Memory B cell (primary cell): Measurements from ENCODE around the gene FGF14.
"Not testable (repeated sequence)": the region's sequence is repeated elsewhere in the genome, so short reads cannot be mapped to it uniquely, and the experiment has no call there.

ENCODE experiments used
- ATAC-seq: fragments of 150-1000 bp; cut with Tn5 transposase; 2 replicates; pipeline ENCODE4 v1.10.0; 2021; ENCODE audit warnings: low read depth, mild to moderate bottlenecking, moderate library complexity
- DNase-seq, 2 donors: peaks; one replicate each; pipeline ENCODE4 v3.0.0; 2022; ENCODE audit warnings: low spot score in 2 of 2
- H3K27ac Mint-ChIP-seq: one replicate; pipeline ENCODE4 v1.8.0; 2022; ENCODE audit warnings: mild to moderate bottlenecking, moderate library complexity, mixed read lengths
- H3K27me3 Mint-ChIP-seq: one replicate; pipeline ENCODE4 v1.8.0; 2022; ENCODE audit warnings: mixed read lengths
- H3K36me3 Mint-ChIP-seq: one replicate; pipeline ENCODE4 v1.8.0; 2022; ENCODE audit warnings: mild to moderate bottlenecking, mixed read lengths
- H3K4me1 Mint-ChIP-seq: one replicate; pipeline ENCODE4 v1.8.0; 2022; ENCODE audit warnings: mixed read lengths
- H3K4me3 Mint-ChIP-seq: one replicate; pipeline ENCODE4 v1.8.0; 2022; ENCODE audit warnings: mild to moderate bottlenecking, moderate library complexity, mixed read lengths
- H3K9me3 Mint-ChIP-seq: one replicate; pipeline ENCODE4 v1.8.0; 2022; ENCODE audit warnings: mixed read lengths

FGF14 gene

DNA sequence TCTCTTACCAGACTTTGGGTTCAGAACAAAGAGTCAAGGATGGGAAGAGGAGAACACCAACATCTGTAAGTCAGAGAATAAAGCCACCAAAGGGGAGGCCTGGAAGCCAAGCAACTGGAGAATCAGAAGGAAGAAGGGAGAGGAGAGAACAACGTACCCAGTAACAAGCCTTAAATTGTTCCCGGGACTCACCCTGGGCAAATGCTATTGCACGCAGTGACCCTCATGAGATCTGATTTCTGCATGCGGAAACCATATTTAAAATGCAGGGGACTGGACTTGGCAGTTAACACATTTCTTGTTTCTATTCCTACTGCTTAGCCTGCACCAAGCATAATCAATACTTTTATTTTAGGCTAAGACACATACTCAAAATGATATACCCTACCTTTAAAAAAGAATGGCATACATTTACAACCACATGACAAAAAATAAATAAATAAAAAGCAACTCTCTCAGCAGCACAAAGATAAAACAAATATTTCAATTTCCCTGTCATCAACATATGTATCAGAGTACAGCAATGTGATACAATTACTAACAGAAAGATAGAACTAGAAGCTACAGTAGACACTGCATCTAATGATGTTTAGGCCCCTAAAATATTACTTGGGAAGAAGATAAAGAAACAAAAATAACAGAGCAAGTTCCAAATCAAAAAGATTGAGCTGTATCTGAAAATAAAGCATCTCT is 534.8 kb downstream of the FGF14 start:
- H3K9me3 Mint-ChIP-seq: no peaks in the 10 kb centered on the region
- H3K36me3 Mint-ChIP-seq: no peaks in the 10 kb centered on the region
- H3K4me3 Mint-ChIP-seq: no peak overlapping the region
- no peak overlapping the region for H3K27ac Mint-ChIP-seq
- ATAC-seq (no peak), DNase-seq (no peak)
- peaks cover 5% of the 10 kb centered on the region for H3K4me1 Mint-ChIP-seq
- no peaks in the 10 kb centered on the region for H3K27me3 Mint-ChIP-seq

DNA sequence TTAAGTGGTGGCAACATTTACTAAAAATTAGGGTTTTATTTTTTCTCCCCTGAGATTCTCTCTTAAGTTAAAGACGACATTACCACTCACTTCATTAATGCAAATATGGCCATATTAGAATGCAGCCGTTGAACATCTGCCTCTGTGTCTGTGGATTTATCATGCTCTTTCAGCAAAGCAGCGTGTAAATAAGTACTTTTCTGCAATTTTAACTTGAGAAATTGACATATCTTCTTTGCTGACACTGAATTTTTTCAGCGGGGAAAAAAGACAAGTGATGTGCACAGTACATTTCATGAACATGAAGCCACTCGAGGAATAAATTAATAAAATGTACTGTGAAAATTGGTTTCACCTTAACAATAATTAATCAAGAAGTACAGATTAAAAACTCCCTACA is 543.0 kb downstream of the FGF14 start:
- ATAC-seq (no peak), DNase-seq (no peak)
- H3K27me3 Mint-ChIP-seq: no peaks in the 10 kb centered on the region
- H3K9me3 Mint-ChIP-seq: no peaks in the 10 kb centered on the region
- H3K4me3 Mint-ChIP-seq: no peak overlapping the region
- H3K4me1 Mint-ChIP-seq: no peaks in the 10 kb centered on the region
- no peak overlapping the region for H3K27ac Mint-ChIP-seq
- H3K36me3 Mint-ChIP-seq: no peaks in the 10 kb centered on the region

DNA sequence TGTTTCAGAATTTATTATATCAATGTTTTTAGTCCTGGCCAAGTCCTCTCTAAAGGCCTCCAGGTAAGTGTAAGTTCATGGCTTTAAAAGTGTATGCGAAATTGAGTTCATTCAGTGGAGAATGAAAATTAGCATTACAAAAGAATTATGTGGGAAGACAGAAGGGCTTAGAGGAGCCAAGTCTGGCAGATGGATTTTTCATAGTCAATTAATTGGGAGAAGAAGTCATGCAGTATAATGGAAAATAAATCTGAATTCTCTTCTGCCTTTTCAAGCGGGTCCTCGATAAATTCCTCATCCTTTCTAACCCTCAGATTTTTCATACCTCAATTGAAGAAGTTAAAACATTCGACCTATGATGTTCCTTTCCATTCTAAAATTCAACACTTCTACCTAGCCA is 555.1 kb downstream of the FGF14 start:
- Mint-ChIP-seq H3K27ac (no peak overlapping the region), H3K4me3 (no peak overlapping the region), H3K27me3 (no peaks in the 10 kb centered on the region), H3K4me1 (no peaks in the 10 kb centered on the region), H3K9me3 (no peaks in the 10 kb centered on the region), H3K36me3 (no peaks in the 10 kb centered on the region)
- ATAC-seq (no peak), DNase-seq (no peak)

DNA sequence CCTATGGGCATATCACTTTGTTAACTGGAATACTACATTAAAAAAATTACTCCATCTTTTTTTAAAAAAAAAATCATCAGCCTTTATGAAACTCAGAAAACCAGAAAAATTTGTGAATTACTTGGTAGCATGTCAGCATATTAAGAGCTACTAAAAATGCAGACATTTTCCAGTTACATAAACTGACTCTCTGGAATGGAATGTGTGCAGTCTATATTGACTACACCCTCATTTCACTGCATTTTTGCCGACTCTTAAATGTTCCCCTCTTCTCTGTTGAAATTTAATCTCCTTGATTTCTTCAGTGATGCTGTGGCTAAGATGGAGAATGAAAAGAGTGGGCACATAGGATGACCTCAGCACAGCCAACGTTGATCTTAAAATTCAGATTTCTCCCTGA is 555.6 kb downstream of the FGF14 start:
- ATAC-seq: no peak
- no peaks in the 10 kb centered on the region for H3K4me1 Mint-ChIP-seq
- DNase-seq: no peak
- H3K4me3 Mint-ChIP-seq: no peak overlapping the region
- H3K9me3 Mint-ChIP-seq: no peaks in the 10 kb centered on the region
- H3K27ac Mint-ChIP-seq: no peak overlapping the region
- H3K27me3 Mint-ChIP-seq: no peaks in the 10 kb centered on the region
- no peaks in the 10 kb centered on the region for H3K36me3 Mint-ChIP-seq

DNA sequence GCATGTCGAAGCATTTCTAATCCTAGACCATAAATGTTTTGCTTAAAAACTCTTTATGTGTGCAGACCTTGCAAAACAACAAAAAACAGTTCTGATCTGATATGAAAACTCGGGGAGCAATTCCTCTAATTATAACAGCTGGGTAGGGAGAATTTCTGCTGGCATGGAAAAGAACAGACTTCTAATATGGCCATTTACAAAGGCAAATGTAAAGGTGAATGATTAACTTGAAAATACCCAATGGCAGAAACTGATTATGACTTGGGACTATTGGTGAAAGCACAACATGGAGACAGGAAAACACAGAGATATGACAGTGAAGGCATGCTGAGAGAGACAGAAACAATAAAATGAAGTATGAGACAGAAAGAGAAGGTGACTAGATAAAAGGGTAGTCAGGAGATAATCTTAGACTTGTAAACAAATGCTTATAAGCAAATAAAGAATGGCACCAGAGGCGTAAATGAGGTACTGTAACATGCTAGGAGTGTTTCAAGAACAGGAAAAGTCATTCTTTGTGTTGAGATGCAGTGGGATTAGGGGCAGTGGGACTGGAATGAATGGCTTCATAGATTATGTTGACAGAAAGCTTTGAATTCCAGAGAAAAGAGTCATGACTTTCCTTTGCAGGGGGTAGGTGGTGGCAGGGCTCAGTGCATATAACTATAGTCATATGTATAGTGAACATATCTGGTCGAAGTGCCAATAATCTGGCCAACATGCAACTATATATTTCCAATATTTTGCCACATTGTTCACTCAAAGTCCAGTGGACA is 556.4 kb downstream of the FGF14 start:
- Mint-ChIP-seq H3K4me1 (no peaks in the 10 kb centered on the region), H3K9me3 (no peaks in the 10 kb centered on the region), H3K27ac (no peak overlapping the region), H3K4me3 (no peak overlapping the region), H3K36me3 (no peaks in the 10 kb centered on the region), H3K27me3 (no peaks in the 10 kb centered on the region)
- DNase-seq (no peak), ATAC-seq (no peak)

DNA sequence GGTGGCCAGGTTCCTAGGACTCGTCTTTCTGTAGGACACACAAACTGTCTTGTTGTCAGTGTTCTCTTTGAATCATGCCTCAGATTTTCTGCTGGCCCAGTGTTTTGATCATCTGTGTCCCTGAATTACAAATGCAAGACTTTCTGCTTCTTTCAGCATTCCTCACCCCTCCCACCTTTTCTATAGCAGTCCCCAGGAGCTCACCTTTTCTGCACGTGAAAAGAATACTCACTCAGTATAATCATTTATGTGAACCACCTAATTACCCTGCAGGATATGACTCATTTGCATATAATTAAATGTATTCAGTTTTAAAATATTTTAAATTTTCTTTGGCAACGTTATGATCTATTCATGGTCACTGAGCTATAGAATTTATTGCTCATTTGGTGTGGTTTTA is 560.1 kb downstream of the FGF14 start:
- Mint-ChIP-seq H3K36me3 (no peaks in the 10 kb centered on the region), H3K4me3 (no peak overlapping the region), H3K27me3 (no peaks in the 10 kb centered on the region), H3K9me3 (no peaks in the 10 kb centered on the region), H3K4me1 (no peaks in the 10 kb centered on the region), H3K27ac (no peak overlapping the region)
- ATAC-seq: no peak
- DNase-seq: no peak

DNA sequence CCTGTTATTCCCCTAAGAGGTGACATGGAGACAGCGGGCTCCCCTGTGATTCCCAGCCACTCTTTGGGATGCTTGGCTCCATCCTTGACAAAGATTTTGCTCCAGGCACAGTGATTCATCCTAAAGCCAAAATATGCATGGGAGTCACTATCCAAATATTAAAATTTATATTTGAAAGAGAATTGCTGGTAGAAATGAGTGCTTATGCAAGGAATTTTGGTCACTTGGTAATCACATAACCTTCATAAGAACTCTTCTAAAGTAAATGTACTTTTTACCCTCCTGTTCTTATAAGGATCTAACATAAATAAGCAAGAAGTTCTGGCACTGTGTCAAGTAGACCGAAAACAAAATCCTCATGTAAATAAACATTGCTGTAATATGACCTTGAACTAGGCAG is 563.5 kb downstream of the FGF14 start:
- H3K4me1 Mint-ChIP-seq: no peaks in the 10 kb centered on the region
- no peak for DNase-seq
- no peaks in the 10 kb centered on the region for H3K36me3 Mint-ChIP-seq

DNA sequence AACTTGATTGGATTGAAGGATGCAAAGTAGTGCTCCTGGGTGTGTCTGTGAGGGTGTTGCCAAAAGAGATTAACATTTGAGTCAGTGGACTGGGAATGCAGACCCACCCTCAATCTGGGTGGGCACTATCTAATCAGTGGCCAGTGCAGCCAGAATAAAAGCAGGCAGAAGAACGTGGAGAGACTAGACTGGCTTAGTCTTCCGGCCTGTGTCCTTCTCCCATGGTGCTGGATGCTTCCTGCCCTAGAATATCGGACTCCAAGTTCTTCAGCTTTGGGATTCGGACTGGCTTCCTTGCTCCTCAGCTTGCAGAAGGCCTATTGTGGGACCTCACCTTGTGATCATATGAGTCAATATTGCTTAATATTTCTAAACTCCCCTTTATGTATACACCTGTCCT is 564.1 kb downstream of the FGF14 start:
- DNase-seq, H3K4me3 Mint-ChIP-seq, H3K4me1 Mint-ChIP-seq, ATAC-seq, H3K36me3 Mint-ChIP-seq, H3K27me3 Mint-ChIP-seq, H3K9me3 Mint-ChIP-seq, H3K27ac Mint-ChIP-seq: not testable (repeated sequence)

More for the DNA sequence above, 563.5 kb downstream of the FGF14 start:
- Mint-ChIP-seq H3K4me3 (no peak overlapping the region), H3K9me3 (no peaks in the 10 kb centered on the region), H3K27me3 (no peaks in the 10 kb centered on the region), H3K27ac (no peak overlapping the region)
- ATAC-seq: no peak

DNA sequence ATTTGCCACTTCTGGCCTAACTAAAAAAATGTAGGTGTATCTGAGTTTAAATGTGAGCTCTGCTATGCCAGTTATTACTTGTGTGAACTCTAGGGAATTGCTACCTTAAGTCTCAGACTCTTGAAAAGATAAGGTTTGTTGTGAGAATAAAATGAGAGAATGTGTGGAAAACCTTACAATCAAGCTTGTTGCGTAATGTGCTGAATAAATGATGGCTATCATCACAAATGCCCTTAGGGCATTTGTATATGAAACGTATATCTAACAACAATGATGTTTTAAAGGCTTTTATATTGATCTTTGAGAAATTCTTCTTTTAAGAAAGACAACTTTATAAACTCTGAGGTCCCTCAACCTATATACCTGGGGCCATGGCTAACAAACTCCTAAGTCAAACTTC is 564.6 kb downstream of the FGF14 start:
- H3K36me3 Mint-ChIP-seq: no peaks in the 10 kb centered on the region
- ATAC-seq (no peak), DNase-seq (no peak)
- H3K4me1 Mint-ChIP-seq: no peaks in the 10 kb centered on the region
- H3K9me3 Mint-ChIP-seq: no peaks in the 10 kb centered on the region
- no peak overlapping the region for H3K4me3 Mint-ChIP-seq
- H3K27me3 Mint-ChIP-seq: no peaks in the 10 kb centered on the region
- no peak overlapping the region for H3K27ac Mint-ChIP-seq

DNA sequence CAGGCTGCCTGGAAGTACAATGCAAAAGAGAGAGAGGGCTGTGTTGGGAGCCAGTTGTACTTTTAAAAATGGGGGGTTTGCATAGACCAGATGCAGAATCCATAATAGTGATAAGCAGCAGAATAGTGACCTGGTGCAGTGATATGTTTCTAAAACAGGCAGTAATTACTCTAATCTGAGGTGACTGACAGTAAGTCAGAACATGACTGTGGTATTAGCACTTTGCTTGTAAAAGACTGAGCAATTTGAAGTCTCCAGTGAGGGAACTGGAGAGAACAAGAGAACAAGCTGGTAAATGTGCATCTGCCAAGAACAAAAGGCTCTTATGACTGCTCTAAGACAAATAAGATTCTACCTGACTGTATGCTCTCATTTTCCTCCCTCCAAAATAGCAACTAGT is 565.9 kb downstream of the FGF14 start:
- H3K27me3 Mint-ChIP-seq: no peaks in the 10 kb centered on the region
- ATAC-seq (no peak), DNase-seq (no peak)
- H3K4me1 Mint-ChIP-seq: no peaks in the 10 kb centered on the region
- H3K36me3 Mint-ChIP-seq: no peaks in the 10 kb centered on the region
- H3K27ac Mint-ChIP-seq: no peak overlapping the region
- H3K9me3 Mint-ChIP-seq: no peaks in the 10 kb centered on the region
- no peak overlapping the region for H3K4me3 Mint-ChIP-seq

DNA sequence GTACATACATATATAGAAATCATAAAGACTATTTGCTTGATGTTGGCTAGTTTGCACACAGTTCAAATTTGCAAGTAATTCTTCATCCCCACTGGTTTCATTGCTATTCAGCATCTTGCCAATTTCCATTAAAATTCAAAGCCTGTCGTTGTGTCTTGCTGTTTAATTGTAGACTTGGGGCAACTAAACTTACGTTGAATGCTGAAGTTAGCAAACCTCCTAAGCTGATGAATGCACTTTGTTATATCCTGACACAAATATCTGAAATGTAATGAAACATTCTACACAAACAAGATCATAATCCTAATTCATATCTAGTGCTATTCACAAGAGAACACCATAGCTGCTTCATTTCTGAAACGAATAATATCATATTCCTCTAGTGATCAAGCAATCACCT is 568.2 kb downstream of the FGF14 start:
- no peak for DNase-seq
- H3K27me3 Mint-ChIP-seq: peaks cover 2% of the 10 kb centered on the region
- no peak overlapping the region for H3K27ac Mint-ChIP-seq
- no peak for ATAC-seq
- H3K36me3 Mint-ChIP-seq: no peaks in the 10 kb centered on the region
- H3K9me3 Mint-ChIP-seq: peaks cover 2% of the 10 kb centered on the region
- H3K4me3 Mint-ChIP-seq: no peak overlapping the region
- H3K4me1 Mint-ChIP-seq: no peaks in the 10 kb centered on the region

DNA sequence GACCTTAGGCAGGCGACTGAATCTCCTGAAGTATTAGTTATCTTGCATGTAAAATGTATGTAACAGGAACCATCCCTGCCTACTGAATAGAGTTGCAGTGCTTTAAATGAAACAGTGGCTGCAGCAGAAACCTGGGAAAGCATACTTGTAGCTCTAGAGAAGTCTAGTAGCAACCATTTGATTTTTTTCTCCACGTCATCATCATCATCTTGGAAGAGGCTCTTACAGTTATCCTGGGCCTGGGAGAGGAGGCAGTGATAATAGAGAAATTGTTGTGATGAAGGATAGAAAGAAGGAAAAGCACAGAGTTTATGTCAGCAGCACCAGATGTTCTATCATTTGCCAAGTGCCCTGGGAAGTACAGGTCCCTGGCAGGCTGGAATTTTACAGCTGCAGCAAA is 571.8 kb downstream of the FGF14 start:
- Mint-ChIP-seq H3K4me1 (no peaks in the 10 kb centered on the region), H3K27me3 (peaks cover 2% of the 10 kb centered on the region), H3K36me3 (no peaks in the 10 kb centered on the region), H3K27ac (no peak overlapping the region), H3K4me3 (no peak overlapping the region), H3K9me3 (peaks cover 2% of the 10 kb centered on the region)
- ATAC-seq (no peak), DNase-seq (no peak)

DNA sequence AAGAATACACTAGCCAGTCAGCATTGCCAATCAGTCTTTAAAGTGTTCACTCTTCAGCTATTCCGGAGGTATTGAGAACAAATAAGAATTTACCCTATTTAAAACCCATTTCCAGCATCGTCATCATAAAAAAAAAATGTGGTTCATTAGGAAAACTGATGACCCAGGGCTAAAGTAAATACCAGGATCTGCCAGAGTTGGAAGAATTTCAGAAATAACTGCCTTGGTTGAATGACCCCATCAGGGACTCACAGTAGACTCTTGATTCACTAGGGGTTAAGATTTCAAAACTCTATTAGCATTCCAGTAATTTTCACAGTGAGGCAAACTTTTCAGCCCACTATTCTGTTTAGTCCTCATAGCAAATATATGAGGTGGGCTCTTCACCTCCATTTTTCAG is 572.4 kb downstream of the FGF14 start:
- Mint-ChIP-seq H3K4me1 (no peaks in the 10 kb centered on the region), H3K9me3 (peaks cover 2% of the 10 kb centered on the region), H3K36me3 (no peaks in the 10 kb centered on the region), H3K27ac (no peak overlapping the region), H3K27me3 (peaks cover 2% of the 10 kb centered on the region), H3K4me3 (no peak overlapping the region)
- ATAC-seq (no peak), DNase-seq (no peak)

DNA sequence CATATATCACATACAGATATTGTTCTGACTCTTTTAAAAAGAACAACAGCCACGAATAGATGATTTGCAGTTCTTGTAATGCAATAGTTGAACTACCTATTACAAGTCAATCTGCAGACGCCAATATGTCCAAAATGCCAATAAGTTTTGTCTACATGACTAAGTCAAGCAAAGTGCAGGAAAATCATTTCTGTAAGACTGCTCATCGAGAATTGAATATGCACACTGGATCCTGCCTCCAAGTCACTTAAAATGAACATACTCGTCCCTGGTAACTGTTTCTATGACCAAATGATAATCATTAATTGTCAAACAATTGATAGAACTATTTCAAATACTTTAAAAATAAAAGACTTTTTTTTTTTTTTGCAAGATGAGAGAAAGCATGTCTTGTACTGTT is 573.7 kb downstream of the FGF14 start:
- no peak overlapping the region for H3K4me3 Mint-ChIP-seq
- DNase-seq: no peak

DNA sequence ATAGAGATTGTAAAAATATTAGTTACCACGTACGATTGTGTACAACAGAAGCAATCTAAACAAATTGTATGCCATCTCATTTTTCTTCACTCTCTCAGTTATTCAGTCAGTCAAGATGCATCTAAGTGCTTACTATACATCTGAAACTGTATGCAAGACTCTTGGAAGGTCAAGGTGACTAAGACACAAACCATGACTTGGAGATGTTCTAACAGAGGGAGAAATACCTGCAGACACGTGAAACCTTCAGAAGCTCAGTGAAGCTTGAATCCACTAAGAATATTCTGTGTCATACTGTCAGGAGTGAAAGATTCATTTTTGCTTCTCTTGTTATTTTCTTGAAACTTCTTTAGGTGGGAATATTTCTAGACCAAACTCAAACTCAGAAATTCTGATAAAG is 584.0 kb downstream of the FGF14 start:
- H3K4me3 Mint-ChIP-seq: no peak overlapping the region
- no peak overlapping the region for H3K27ac Mint-ChIP-seq
- peaks cover 2% of the 10 kb centered on the region for H3K27me3 Mint-ChIP-seq
- DNase-seq (no peak), ATAC-seq (no peak)
- H3K36me3 Mint-ChIP-seq: no peaks in the 10 kb centered on the region
- no peaks in the 10 kb centered on the region for H3K4me1 Mint-ChIP-seq
- H3K9me3 Mint-ChIP-seq: no peaks in the 10 kb centered on the region

More for the DNA sequence above, 573.7 kb downstream of the FGF14 start:
- Mint-ChIP-seq H3K27ac (no peak overlapping the region), H3K4me1 (no peaks in the 10 kb centered on the region), H3K9me3 (peaks cover 2% of the 10 kb centered on the region), H3K27me3 (peaks cover 2% of the 10 kb centered on the region), H3K36me3 (no peaks in the 10 kb centered on the region)
- no peak for ATAC-seq
